Ascending aorta (tissue), 2 donors: ENCODE data around the gene KANK3. TPM values are rescaled to one million over a fixed set of nuclear protein-coding genes. Genes with fewer than 3 reads are reported as not detected.
A peak's percentile ranks its signal among the peaks of the same experiment; 100 is the strongest.
"Not testable (repeated sequence)": the region's sequence is repeated elsewhere in the genome, so short reads cannot be mapped to it uniquely, and the experiment has no call there.

ENCODE experiments used
- DNase-seq, 2 donors: peaks; one replicate each; pipeline ENCODE4 v3.0.0-alpha.2; 2019; ENCODE audit warnings: low spot score in 2 of 2
- H3K27ac ChIP-seq, 2 donors: fragments of 200-600 bp; sonication (generic); one replicate each; pipeline ENCODE4 v1.5.1; 2016 to 2017; ENCODE audit warnings: mild to moderate bottlenecking in 1 of 2
- H3K27me3 ChIP-seq: fragments of 200-600 bp; sonication (generic); one replicate; pipeline ENCODE4 v1.5.1; 2017
- H3K36me3 ChIP-seq, 2 donors: fragments of 200-600 bp; sonication (generic); one replicate each; pipeline ENCODE4 v1.5.1; 2016
- H3K4me1 ChIP-seq, 2 donors: fragments of 200-600 bp; sonication (generic); one replicate each; pipeline ENCODE4 v1.5.1; 2016 to 2017; ENCODE audit warnings: mild to moderate bottlenecking in 1 of 2
- H3K4me3 ChIP-seq, 2 donors: fragments of 200-600 bp; sonication (generic); one replicate each; pipeline ENCODE4 v1.5.1; 2016 to 2017; ENCODE audit warnings: mild to moderate bottlenecking in 1 of 2
- H3K9me3 ChIP-seq, 2 donors: fragments of 200-600 bp; sonication (generic); one replicate each; pipeline ENCODE4 v1.5.1; 2016
- intact Hi-C: fragments of 100-400 bp; cut with DNase I; formaldehyde crosslinking; loops from one replicate; pipeline ENCODE4 v1.15.1; 2023
- total RNA-seq: library from RNA; depleted of rRNA; stranded (reverse); fragments of >200 nt; gene quantifications from one replicate; pipeline ENCODE4 v1.1.0, GENCODE V29; 2016
- TF ChIP-seq, protein P1 (sequence below), 3 experiments: fragments of 200-600 bp in 2 of 3; fragments of 450-650 bp in 1 of 3; sonication (generic) in 2 of 3; IDR thresholded peaks; one replicate each; pipeline ENCODE4 v1.5.1; 2016 to 2019; ENCODE audit warnings: antibody characterized with exemption in 3 of 3, mild to moderate bottlenecking in 1 of 3, moderate library complexity in 1 of 3

Gene KANK3
- total RNA-seq, 1 donor from 2014 or later: 47.4 TPM

DNA sequence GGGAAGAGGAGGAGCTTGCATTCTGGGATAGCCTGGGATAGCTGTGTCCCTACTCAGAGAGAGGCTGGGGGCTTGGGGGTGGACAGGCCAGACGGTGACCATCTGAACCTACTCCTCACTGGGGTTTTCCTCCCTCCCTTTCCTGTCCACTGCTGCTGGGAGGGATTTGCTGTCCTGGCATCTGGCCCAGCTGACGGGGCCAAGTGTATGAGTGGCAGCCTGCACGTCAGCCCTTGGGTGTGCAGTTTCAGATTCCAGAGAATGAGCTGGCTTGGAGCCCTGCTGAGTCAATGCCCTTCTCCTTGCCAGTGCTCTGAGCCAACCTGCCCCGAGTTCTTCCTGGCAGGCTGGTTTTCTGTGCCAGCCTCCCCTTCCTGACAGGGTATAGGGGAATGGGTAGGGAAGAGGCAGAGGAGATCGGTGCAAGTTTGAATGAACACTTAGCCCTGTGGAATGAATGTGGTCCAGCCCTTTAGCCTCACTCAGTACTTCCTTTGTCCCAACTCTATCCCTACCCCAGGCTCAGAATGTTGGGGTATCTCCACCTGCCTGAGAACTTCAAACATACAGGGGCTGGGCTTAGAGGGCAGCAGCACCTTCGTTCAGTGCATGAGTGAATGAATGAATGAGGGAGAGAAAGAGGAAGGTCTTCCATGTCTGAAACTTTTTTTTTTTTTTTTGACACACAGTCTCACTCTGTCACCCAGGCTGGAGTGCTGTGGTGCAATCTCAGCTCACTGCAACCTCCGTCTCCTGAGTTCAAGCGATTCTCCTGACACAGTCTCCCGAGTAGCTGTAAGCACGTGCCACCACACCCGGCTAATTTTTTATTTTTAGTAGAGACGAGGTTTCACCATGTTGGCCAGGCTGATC, 19.1 kb upstream of the KANK3 start:
- Histone ChIP-seq H3K4me3 (peak overlapping the region in 1 of 2 donors; percentile 78), H3K27ac (peak overlapping the region; percentile 92 to 94), H3K9me3 (no peaks in the 10 kb centered on the region), H3K4me1 (peaks cover 14 to 28% of the 10 kb centered on the region in 2 donors), H3K36me3 (no peaks in the 10 kb centered on the region), H3K27me3 (no peaks in the 10 kb centered on the region)
- TF ChIP-seq, protein P1, sequence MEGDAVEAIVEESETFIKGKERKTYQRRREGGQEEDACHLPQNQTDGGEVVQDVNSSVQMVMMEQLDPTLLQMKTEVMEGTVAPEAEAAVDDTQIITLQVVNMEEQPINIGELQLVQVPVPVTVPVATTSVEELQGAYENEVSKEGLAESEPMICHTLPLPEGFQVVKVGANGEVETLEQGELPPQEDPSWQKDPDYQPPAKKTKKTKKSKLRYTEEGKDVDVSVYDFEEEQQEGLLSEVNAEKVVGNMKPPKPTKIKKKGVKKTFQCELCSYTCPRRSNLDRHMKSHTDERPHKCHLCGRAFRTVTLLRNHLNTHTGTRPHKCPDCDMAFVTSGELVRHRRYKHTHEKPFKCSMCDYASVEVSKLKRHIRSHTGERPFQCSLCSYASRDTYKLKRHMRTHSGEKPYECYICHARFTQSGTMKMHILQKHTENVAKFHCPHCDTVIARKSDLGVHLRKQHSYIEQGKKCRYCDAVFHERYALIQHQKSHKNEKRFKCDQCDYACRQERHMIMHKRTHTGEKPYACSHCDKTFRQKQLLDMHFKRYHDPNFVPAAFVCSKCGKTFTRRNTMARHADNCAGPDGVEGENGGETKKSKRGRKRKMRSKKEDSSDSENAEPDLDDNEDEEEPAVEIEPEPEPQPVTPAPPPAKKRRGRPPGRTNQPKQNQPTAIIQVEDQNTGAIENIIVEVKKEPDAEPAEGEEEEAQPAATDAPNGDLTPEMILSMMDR (IDR thresholded peaks at IDR 0.05): no peak
- intact Hi-C loops: loop anchor here (1.0 to 2.0 kb wide), 3 partner anchors 8 to 83 kb away; partner anchors contain the start of genes HNRNPM and RAB11B
- DNase-seq: peak; percentile 94 to 99

DNA sequence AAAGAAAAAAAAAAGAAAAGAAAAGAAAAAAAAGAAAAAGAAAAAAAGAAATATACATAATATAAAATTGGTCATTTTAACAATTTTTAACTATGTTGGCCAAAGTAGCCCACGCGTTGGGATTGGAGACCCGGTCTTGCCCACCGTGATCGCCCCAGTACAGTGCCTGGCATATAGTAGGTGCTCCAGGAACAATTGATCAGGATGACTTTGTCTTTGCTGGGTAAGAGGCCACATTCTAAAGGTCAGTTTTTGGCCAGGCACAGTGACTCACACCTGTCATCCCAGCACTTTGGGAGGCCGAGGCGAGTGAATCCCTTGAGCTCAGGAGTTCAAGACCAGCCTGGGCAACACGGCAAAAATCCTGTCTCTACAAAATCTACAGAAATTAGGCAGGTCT, 17.1 kb upstream of the KANK3 start:
- H3K27ac ChIP-seq: no peak overlapping the region

DNA sequence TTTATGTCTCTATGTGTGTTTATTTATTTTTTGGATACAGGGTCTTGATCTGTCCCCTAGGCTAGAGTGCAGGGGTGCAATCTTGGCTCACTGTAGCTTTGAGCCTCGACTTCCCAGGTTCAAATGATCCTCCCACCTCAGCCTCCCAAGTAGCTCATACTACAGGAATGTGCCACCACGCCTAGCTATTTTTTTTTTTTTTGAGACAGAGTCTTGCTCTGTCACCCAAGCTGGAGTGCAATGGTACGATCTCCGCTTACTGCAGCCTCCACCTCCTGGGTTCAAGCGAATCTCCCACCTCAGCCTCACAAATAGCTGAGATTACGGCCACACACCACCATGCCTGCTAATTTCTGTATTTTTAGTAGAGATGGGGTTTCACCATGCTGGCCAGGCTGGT, 15.9 kb upstream of the KANK3 start:
- no peak for DNase-seq
- H3K27ac ChIP-seq: no peak overlapping the region
- H3K27me3 ChIP-seq: no peaks in the 10 kb centered on the region
- TF ChIP-seq, protein P1 (IDR thresholded peaks at IDR 0.05): no peak
- peaks cover 14 to 26% of the 10 kb centered on the region in 2 donors for H3K4me1 ChIP-seq
- H3K36me3 ChIP-seq: no peaks in the 10 kb centered on the region
- no peaks in the 10 kb centered on the region for H3K9me3 ChIP-seq
- intact Hi-C loops: loop anchor here (10.0 kb wide), 1 partner anchor 226 kb away; no protein-coding TSS in a partner anchor
- no peak overlapping the region for H3K4me3 ChIP-seq

More for the DNA sequence above, 17.1 kb upstream of the KANK3 start:
- TF ChIP-seq, protein P1 (IDR thresholded peaks at IDR 0.05): no peak
- no peaks in the 10 kb centered on the region for H3K36me3 ChIP-seq
- H3K4me1 ChIP-seq: peaks cover 14 to 19% of the 10 kb centered on the region in 2 donors
- DNase-seq: no peak
- intact Hi-C loops: no loop called here
- no peaks in the 10 kb centered on the region for H3K27me3 ChIP-seq
- H3K9me3 ChIP-seq: no peaks in the 10 kb centered on the region
- H3K4me3 ChIP-seq: no peak overlapping the region

DNA sequence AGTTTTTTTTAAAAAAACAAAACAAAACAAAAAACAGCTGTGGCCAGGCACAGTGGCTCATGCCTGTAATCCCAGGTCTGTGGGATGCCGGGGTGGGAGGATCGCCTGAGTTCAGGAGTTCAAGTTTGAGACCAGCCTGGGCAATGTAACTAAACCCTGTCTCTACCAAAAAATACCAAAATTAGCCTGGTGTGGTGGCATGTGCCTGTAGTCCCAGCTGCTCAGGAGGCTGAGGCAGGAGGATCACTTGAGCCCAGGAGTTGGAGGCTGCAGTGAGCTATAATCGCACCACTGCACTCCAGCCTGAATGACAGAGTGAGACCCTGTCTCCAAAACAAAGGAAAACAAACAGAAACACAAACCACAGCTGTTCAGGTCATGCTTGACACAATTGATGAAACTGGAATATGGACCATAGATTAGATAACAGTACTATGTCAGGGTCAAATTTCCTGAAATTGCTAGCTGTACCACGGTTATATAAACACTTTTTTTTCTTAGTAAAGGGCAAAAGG, 14.0 kb upstream of the KANK3 start:
- Histone ChIP-seq H3K27ac (no peak overlapping the region), H3K36me3 (no peaks in the 10 kb centered on the region), H3K4me3 (no peak overlapping the region), H3K27me3 (no peaks in the 10 kb centered on the region), H3K4me1 (peaks cover 5 to 24% of the 10 kb centered on the region in 2 donors), H3K9me3 (no peaks in the 10 kb centered on the region)
- TF ChIP-seq, protein P1 (IDR thresholded peaks at IDR 0.05): no peak
- intact Hi-C loops: loop anchor here (10.0 kb wide), 1 partner anchor 228 kb away; no protein-coding TSS in a partner anchor
- no peak for DNase-seq

DNA sequence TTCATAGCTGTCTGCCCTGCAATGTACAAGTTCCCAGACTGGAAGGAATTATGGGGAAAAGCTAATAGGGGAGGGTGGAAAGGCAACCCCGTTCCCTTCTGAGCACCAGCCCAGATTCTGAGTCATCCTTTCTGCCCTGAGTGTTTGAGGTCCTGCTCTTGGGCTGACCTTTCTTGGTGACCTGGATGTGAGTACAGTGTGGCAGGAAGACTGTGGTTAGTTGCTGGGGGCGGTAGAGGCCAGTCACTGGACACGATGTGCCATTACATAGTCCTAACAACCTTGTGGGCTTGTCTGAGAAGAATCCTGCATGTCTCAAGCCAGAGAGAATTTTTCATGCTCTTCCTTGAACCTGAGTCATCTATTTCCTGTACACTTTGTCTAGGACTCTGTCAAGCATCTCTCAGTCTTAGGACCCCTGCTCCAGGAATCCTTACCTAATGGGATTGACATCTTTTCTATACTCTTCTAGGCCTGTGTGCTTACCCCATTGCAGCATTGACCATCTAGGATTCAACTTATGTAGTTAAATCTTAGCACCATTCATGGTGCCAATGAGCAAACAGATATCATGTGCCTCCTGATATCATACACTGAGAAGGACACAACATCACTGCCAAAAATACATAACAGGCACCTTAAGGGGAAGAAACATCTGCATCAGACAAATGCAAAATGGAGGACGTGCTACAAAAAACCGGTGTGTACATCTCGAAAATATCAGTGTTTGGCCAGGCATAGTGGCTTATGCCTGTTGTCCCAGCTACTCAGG, 12.8 kb upstream of the KANK3 start:
- Histone ChIP-seq H3K36me3 (no peaks in the 10 kb centered on the region), H3K4me3 (no peak overlapping the region), H3K27me3 (no peaks in the 10 kb centered on the region), H3K9me3 (no peaks in the 10 kb centered on the region), H3K4me1 (peaks cover 0 to 20% of the 10 kb centered on the region in 2 donors), H3K27ac (peak overlapping the region; percentile 53)
- TF ChIP-seq, protein P1 (IDR thresholded peaks at IDR 0.05): no peak
- DNase-seq: peak; percentile 31 to 92
- intact Hi-C loops: loop anchor here (2.0 to 10.0 kb wide), 2 partner anchors 151 to 229 kb away; no protein-coding TSS in a partner anchor

DNA sequence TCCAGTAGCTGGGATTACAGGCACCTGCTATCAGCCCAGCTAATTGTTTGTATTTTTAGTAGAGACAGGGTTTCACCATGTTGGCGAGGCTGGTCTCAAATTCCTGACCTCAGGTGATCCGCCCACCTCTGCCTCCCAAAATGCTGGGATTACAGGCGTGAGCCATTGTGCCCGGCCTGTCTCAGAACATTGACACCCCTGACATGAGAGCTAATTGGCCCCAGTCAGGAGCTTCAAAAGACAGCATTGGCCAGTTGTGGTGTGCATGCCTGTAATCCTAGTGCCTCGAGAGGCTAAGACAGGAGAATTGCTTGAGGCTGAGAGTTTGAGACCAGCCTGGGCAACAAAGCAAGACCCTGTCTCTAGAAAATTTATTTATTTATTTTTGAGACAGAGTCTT, 9.8 kb upstream of the KANK3 start:
- intact Hi-C loops: loop anchor here (10.0 kb wide), 1 partner anchor 232 kb away; no protein-coding TSS in a partner anchor
- H3K27me3 ChIP-seq, DNase-seq, H3K9me3 ChIP-seq, H3K36me3 ChIP-seq: not testable (repeated sequence)
- Histone ChIP-seq H3K27ac (peak overlapping the region in 1 of 2 donors; percentile 56), H3K4me1 (peaks cover 0 to 20% of the 10 kb centered on the region in 2 donors), H3K4me3 (peak overlapping the region in 1 of 2 donors; percentile 51)
